OCI-LY1 (cell line): ENCODE results near the gene ASTN1.

ENCODE experiments used
- H2AFZ ChIP-seq: fragments of 200-600 bp; sonication (generic), shearing (Covaris generic); 2 replicates; pipeline ENCODE4 v1.6.0; 2014; ENCODE audit warnings: antibody characterized with exemption, mild to moderate bottlenecking, low read length
- H3F3A ChIP-seq: fragments of 200-600 bp; sonication (generic), shearing (Covaris generic); 2 replicates; pipeline ENCODE4 v1.6.0; 2014; ENCODE audit warnings: mild to moderate bottlenecking, antibody characterized with exemption, low read length, moderate library complexity; ENCODE audit not compliant: insufficient read depth
- H3K27ac ChIP-seq: fragments of 200-600 bp; sonication (generic); 2 replicates; pipeline ENCODE4 v1.5.1; 2014; ENCODE audit warnings: low read length, mixed run types, mild to moderate bottlenecking, low read depth; ENCODE audit not compliant: poor library complexity, severe bottlenecking
- H3K27me3 ChIP-seq: fragments of 200-600 bp; sonication (generic); 2 replicates; pipeline ENCODE4 v1.6.0; 2014; ENCODE audit warnings: antibody characterized with exemption, mild to moderate bottlenecking, low read length, moderate library complexity; ENCODE audit not compliant: insufficient read depth
- H3K36me3 ChIP-seq: fragments of 200-600 bp; sonication (generic); 2 replicates; pipeline ENCODE4 v1.6.1; 2014; ENCODE audit warnings: mild to moderate bottlenecking, antibody characterized with exemption, low read length, moderate library complexity, mixed read lengths; ENCODE audit not compliant: insufficient read depth
- H3K4me1 ChIP-seq: fragments of 200-600 bp; sonication (generic); 2 replicates; pipeline ENCODE4 v1.5.1; 2014; ENCODE audit warnings: mild to moderate bottlenecking, low read length, moderate library complexity; ENCODE audit not compliant: insufficient read depth, severe bottlenecking
- H3K4me2 ChIP-seq: fragments of 200-600 bp; sonication (generic), shearing (Covaris generic); 2 replicates; pipeline ENCODE4 v1.6.1; 2014; ENCODE audit warnings: low read length
- H3K4me3 ChIP-seq: fragments of 200-600 bp; sonication (generic); 2 replicates; pipeline ENCODE4 v1.5.1; 2014; ENCODE audit warnings: low read length, low read depth, mild to moderate bottlenecking, mixed read lengths; ENCODE audit not compliant: poor library complexity, severe bottlenecking
- H3K79me2 ChIP-seq: fragments of 200-600 bp; shearing (Covaris generic); 2 replicates; pipeline ENCODE4 v1.6.1; 2016; ENCODE audit warnings: mixed run types, low read length, mixed read lengths; ENCODE audit not compliant: insufficient read depth
- H3K9ac ChIP-seq: fragments of 200-600 bp; sonication (generic), shearing (Covaris generic); 2 replicates; pipeline ENCODE4 v1.6.1; 2014; ENCODE audit warnings: mild to moderate bottlenecking, low read length, mixed read lengths
- H3K9me2 ChIP-seq: fragments of 200-600 bp; sonication (generic), shearing (Covaris generic); 2 replicates; pipeline ENCODE4 v1.6.1; 2014; ENCODE audit warnings: low read depth, mild to moderate bottlenecking, low read length, mixed read lengths
- H3K9me3 ChIP-seq: fragments of 200-600 bp; shearing (Covaris generic); 2 replicates; pipeline ENCODE4 v1.6.1; 2014; ENCODE audit warnings: low read length, mixed read lengths
- H4K20me1 ChIP-seq: fragments of 200-600 bp; sonication (generic), shearing (Covaris generic); 2 replicates; pipeline ENCODE4 v1.6.0; 2016; ENCODE audit warnings: mild to moderate bottlenecking, low read length; ENCODE audit not compliant: insufficient read depth
- CTCF ChIP-seq: fragments of 200-600 bp; sonication (generic), shearing (Covaris generic); IDR thresholded peaks from 2 replicates; pipeline ENCODE4 v1.5.1; 2017; ENCODE audit warnings: mild to moderate bottlenecking, antibody characterized with exemption, low read length, moderate library complexity, mixed read lengths
- EZH2 ChIP-seq: fragments of 200-600 bp; sonication (generic), shearing (Covaris generic); IDR thresholded peaks from 2 replicates; pipeline ENCODE4 v1.8.0; 2017; ENCODE audit warnings: borderline replicate concordance, mixed run types, mild to moderate bottlenecking, antibody characterized with exemption, low read length, moderate library complexity, mixed read lengths

The ASTN1 gene

GRCh38 chr1:177045151-177045550 lies 119.4 kb downstream of the ASTN1 start:
- H3K9ac ChIP-seq, result no peak overlapping the region
- no peaks in the 10 kb centered on the region for H3K9me2 ChIP-seq
- no peak overlapping the region for H3K4me3 ChIP-seq
- H2AFZ ChIP-seq, result no peak overlapping the region
- no peak for TF ChIP-seq CTCF
- TF ChIP-seq EZH2, result no peak
- H3K4me2 ChIP-seq, result no peak overlapping the region
- no peaks in the 10 kb centered on the region for H3K36me3 ChIP-seq
- no peaks in the 10 kb centered on the region for H3K27me3 ChIP-seq
- no peaks in the 10 kb centered on the region for H3K4me1 ChIP-seq
- H3K79me2 ChIP-seq, result no peaks in the 10 kb centered on the region
- no peaks in the 10 kb centered on the region for H3F3A ChIP-seq
- H3K9me3 ChIP-seq, result no peaks in the 10 kb centered on the region
- H3K27ac ChIP-seq, result no peak overlapping the region
- H4K20me1 ChIP-seq, result no peaks in the 10 kb centered on the region

GRCh38 chr1:177044390-177044789 lies 120.1 kb downstream of the ASTN1 start:
- Histone ChIP-seq H4K20me1 (no peaks in the 10 kb centered on the region), H3K9ac (no peak overlapping the region), H3K9me3 (no peaks in the 10 kb centered on the region), H3K27ac (no peak overlapping the region), H2AFZ (no peak overlapping the region), H3K4me1 (no peaks in the 10 kb centered on the region), H3F3A (no peaks in the 10 kb centered on the region), H3K4me2 (no peak overlapping the region), H3K36me3 (no peaks in the 10 kb centered on the region), H3K4me3 (no peak overlapping the region), H3K79me2 (no peaks in the 10 kb centered on the region), H3K9me2 (no peaks in the 10 kb centered on the region), H3K27me3 (no peaks in the 10 kb centered on the region)
- TF ChIP-seq EZH2 (no peak), CTCF (no peak)

- no peaks in the 10 kb centered on the region for H3K36me3 ChIP-seq
- TF ChIP-seq CTCF (no peak), EZH2 (no peak)
- H3K9me2 ChIP-seq, result no peaks in the 10 kb centered on the region
- H3K27ac ChIP-seq, result no peak overlapping the region
- no peaks in the 10 kb centered on the region for H3F3A ChIP-seq
- H3K9ac ChIP-seq, result no peak overlapping the region
- no peak overlapping the region for H3K4me2 ChIP-seq
- H3K9me3 ChIP-seq, result no peaks in the 10 kb centered on the region
- H2AFZ ChIP-seq, result no peak overlapping the region
- H3K4me1 ChIP-seq, result no peaks in the 10 kb centered on the region
- no peaks in the 10 kb centered on the region for H3K27me3 ChIP-seq
- no peaks in the 10 kb centered on the region for H4K20me1 ChIP-seq
- no peaks in the 10 kb centered on the region for H3K79me2 ChIP-seq
- no peak overlapping the region for H3K4me3 ChIP-seq
Measured at GRCh38 chr1:177043597-177043996, 120.9 kb downstream of the ASTN1 start.
